ENCODE data around the gene C3. TPM values are rescaled to one million over a fixed set of nuclear protein-coding genes. Genes with fewer than 3 reads are reported as not detected.

The C3 gene
- total and polyA plus RNA-seq, 2 of the 13 experiments (the other 11 are each of a cell fraction or from before 2014, with no cell fraction given), result 1,455 to 6,272 TPM

DNA sequence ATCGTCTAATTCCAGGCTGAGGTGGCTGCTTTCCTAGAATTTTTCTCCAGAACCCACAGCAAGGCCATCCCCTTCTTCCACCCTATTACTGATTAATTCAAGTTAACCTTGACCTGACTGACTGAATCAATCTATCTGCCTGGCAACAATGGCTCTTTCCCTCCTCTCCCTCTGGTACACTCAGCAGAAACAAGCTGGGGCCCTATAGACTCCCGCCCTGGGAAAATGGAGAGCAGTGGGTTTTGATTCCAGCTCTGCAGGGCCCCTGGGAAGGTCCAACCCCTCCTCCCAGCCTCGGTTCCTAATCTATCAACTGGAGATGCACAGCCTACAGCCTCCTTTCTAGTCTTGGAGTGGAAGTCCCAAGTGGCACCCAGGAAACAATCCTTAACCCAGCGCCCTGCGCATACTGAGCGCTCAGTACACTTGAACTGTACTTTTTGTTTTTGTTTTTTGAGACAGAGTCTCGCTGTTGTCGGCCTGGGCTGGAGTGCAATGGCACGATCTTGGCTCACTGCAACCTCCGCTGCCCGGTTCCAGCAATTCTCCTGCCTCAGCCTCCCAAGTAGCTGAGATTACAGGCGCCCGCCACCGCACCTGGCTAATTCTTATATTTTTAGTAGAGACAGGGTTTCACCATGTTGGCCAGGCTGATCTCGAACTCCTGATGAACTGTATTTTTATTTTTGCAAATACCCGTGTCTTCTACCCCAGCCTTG, 5.2 kb upstream of the C3 start (continued):
- TF ChIP-seq PAWR (CRISPR knock-in tag; IDR thresholded peaks at IDR 0.05; ENCODE audit: borderline replicate concordance) (no peak), RAD51 (IDR thresholded peaks at IDR 0.05; ENCODE audit: borderline replicate concordance) (no peak), BHLHE40 (IDR thresholded peaks at IDR 0.05; ENCODE audit: low read length) (no peak), PPARG (CRISPR knock-in tag; conservative IDR thresholded peaks at IDR 0.05) (peak; percentile 30), ISL2 (CRISPR knock-in tag; IDR thresholded peaks at IDR 0.05) (no peak), SAFB2 (CRISPR knock-in tag; IDR thresholded peaks at IDR 0.05; ENCODE audit: borderline replicate concordance, low read depth) (no peak), ZNF441 (CRISPR knock-in tag; IDR thresholded peaks at IDR 0.05; ENCODE audit: borderline replicate concordance) (no peak), BCL6 (CRISPR knock-in tag; IDR thresholded peaks at IDR 0.05) (peak; percentile 90), SNAPC5 (CRISPR knock-in tag; IDR thresholded peaks at IDR 0.05; ENCODE audit: borderline replicate concordance) (no peak), POLR2G (IDR thresholded peaks at IDR 0.05; ENCODE audit: low read depth, low read length) (0 out of 2 replicates have a peak, but pooled peaks have one; percentile 55), WIZ (CRISPR knock-in tag; IDR thresholded peaks at IDR 0.05) (no peak), TFDP2 (CRISPR knock-in tag; IDR thresholded peaks at IDR 0.05) (peak; percentile 61; the same call in 1 of the 2 replicates), ZNF629 (CRISPR knock-in tag; conservative IDR thresholded peaks at IDR 0.05) (no peak), ZNF619 (CRISPR knock-in tag; IDR thresholded peaks at IDR 0.05) (no peak), ZNF761 (CRISPR knock-in tag; conservative IDR thresholded peaks at IDR 0.05) (no peak), EHMT2 (IDR thresholded peaks at IDR 0.05; ENCODE audit: borderline replicate concordance, low read depth, low read length) (no peak), MLLT10 (CRISPR knock-in tag; IDR thresholded peaks at IDR 0.05) (no peak), ZNF180 (CRISPR knock-in tag; IDR thresholded peaks at IDR 0.05; ENCODE audit: borderline replicate concordance, low read depth) (no peak), POLR2A (IDR thresholded peaks at IDR 0.05; ENCODE audit: insufficient read depth in 1 of 2, low read depth in 2 of 2, low read length in 2 of 2) (peak in 1 of 2 experiments; percentile 42; a peak in 2 of 4 replicates), ZNF562 (CRISPR knock-in tag; IDR thresholded peaks at IDR 0.05; ENCODE audit: borderline replicate concordance) (no peak), ARNT (IDR thresholded peaks at IDR 0.05) (no peak), SALL2 (CRISPR knock-in tag; IDR thresholded peaks at IDR 0.05) (no peak), KLF9 (CRISPR knock-in tag; IDR thresholded peaks at IDR 0.05; ENCODE audit: low read depth) (no peak), CBX2 (IDR thresholded peaks at IDR 0.05; ENCODE audit: low read depth, low read length) (no peak), CBX2 (CRISPR knock-in tag; IDR thresholded peaks at IDR 0.05; ENCODE audit: low read depth) (no peak), ZNF772 (CRISPR knock-in tag; IDR thresholded peaks at IDR 0.05) (no peak)
- TF ChIP-seq, protein P1, sequence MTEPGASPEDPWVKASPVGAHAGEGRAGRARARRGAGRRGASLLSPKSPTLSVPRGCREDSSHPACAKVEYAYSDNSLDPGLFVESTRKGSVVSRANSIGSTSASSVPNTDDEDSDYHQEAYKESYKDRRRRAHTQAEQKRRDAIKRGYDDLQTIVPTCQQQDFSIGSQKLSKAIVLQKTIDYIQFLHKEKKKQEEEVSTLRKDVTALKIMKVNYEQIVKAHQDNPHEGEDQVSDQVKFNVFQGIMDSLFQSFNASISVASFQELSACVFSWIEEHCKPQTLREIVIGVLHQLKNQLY (CRISPR knock-in tag; IDR thresholded peaks at IDR 0.05), result 0 out of 2 replicates have a peak, but pooled peaks have one; percentile 16
- TF ChIP-seq, protein P2, sequence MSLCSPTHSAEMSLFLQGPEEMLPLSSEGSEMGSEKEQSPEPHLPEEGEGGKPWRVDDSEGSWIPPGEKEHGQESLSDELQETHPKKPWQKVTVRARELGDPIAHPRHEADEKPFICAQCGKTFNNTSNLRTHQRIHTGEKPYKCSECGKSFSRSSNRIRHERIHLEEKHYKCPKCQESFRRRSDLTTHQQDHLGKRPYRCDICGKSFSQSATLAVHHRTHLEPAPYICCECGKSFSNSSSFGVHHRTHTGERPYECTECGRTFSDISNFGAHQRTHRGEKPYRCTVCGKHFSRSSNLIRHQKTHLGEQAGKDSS (CRISPR knock-in tag; IDR thresholded peaks at IDR 0.05; ENCODE audit: borderline replicate concordance, low read depth), result no peak
- TF ChIP-seq, protein P3, sequence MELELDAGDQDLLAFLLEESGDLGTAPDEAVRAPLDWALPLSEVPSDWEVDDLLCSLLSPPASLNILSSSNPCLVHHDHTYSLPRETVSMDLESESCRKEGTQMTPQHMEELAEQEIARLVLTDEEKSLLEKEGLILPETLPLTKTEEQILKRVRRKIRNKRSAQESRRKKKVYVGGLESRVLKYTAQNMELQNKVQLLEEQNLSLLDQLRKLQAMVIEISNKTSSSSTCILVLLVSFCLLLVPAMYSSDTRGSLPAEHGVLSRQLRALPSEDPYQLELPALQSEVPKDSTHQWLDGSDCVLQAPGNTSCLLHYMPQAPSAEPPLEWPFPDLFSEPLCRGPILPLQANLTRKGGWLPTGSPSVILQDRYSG (CRISPR knock-in tag; IDR thresholded peaks at IDR 0.05), result no peak
